ENCODE data around the gene PRKG1. TPM values are rescaled to one million over a fixed set of nuclear protein-coding genes. Genes with fewer than 3 reads are reported as not detected.

Gene PRKG1
- total and polyA plus RNA-seq, 2 donors (not counting 1 experiment from before 2014, with no cell fraction given) = 45.8 to 71.8 TPM

DNA sequence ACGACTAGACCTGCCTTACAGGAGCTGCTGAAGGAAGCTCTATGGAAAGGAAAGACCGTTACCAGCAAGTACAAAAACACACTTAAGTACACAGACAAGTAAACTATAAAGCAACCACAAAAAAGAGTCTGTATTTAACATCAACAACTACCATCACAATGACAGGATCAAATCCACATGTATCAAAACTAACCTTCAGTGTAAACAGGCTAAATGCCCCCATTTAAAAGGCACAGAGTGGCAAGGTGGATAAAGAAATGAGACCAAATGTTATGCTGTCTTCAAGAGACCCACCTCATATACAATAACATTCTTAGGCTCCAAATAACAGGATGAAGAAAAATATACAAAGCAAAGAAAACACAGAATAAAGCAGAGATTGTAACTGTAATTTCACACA, 932.8 kb downstream of the PRKG1 start:
- Histone ChIP-seq H2AFZ (ENCODE audit: low read length) (no peak overlapping the region), H3K9ac (ENCODE audit: insufficient read depth, low read length) (no peak overlapping the region)

DNA sequence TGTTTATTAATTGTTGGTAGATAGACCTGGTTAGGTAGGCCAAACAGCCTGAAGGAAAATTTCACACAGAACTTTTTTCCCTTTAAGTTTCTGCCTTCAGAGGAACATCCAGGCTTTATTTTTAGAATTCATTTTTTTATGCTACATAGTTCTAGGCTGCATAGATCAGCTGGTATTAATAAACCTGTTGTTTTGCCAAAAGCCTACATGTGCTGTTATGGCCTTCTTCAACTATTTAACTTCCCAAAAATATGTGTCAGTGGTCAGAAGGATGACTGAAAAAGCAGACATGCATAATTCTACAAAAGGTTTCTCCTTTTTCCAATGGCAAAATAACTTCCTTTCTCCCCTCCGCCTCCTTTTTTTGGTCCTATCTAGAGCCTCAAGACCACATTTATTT, 936.8 kb downstream of the PRKG1 start:
- no peaks in the 10 kb centered on the region for H3K9me3 ChIP-seq (ENCODE audit: control insufficient read depth, insufficient read depth, low read depth, low read length)
- no peak overlapping the region for H3K4me2 ChIP-seq (ENCODE audit: extremely low read depth, insufficient read depth, low read length)
- TF ChIP-seq, protein P1, sequence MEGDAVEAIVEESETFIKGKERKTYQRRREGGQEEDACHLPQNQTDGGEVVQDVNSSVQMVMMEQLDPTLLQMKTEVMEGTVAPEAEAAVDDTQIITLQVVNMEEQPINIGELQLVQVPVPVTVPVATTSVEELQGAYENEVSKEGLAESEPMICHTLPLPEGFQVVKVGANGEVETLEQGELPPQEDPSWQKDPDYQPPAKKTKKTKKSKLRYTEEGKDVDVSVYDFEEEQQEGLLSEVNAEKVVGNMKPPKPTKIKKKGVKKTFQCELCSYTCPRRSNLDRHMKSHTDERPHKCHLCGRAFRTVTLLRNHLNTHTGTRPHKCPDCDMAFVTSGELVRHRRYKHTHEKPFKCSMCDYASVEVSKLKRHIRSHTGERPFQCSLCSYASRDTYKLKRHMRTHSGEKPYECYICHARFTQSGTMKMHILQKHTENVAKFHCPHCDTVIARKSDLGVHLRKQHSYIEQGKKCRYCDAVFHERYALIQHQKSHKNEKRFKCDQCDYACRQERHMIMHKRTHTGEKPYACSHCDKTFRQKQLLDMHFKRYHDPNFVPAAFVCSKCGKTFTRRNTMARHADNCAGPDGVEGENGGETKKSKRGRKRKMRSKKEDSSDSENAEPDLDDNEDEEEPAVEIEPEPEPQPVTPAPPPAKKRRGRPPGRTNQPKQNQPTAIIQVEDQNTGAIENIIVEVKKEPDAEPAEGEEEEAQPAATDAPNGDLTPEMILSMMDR (conservative IDR thresholded peaks at IDR 0.05 in 1 of 2, IDR thresholded peaks at IDR 0.05 in 1 of 2; ENCODE audit: low read depth in 1 of 2, low read length in 2 of 2) = no peak
- TF ChIP-seq EZH2 (IDR thresholded peaks at IDR 0.05; ENCODE audit: low read length, missing control alignments) = no peak
- no peak overlapping the region for H3K9ac ChIP-seq (ENCODE audit: insufficient read depth, low read length)
- H3K79me2 ChIP-seq (ENCODE audit: control insufficient read depth, insufficient read depth, low read length) = no peaks in the 10 kb centered on the region
- H3K27me3 ChIP-seq (ENCODE audit: control insufficient read depth, insufficient read depth, low read length) = no peaks in the 10 kb centered on the region
- no peaks in the 10 kb centered on the region for H4K20me1 ChIP-seq (ENCODE audit: control insufficient read depth, extremely low read depth, insufficient read depth, low read length)
- H3K4me3 ChIP-seq (replicated peaks in 1 of 4; ENCODE audit: control extremely low read depth in 1 of 4, insufficient read depth in 1 of 4, low read depth in 3 of 4, low read length in 4 of 4) = no peak overlapping the region
- H3K4me1 ChIP-seq (ENCODE audit: control insufficient read depth, extremely low read depth, insufficient read depth, low read length) = no peaks in the 10 kb centered on the region
- DNase-seq (ENCODE audit: low read depth in 2 of 2) = no peak
- no peak overlapping the region for H3K27ac ChIP-seq (ENCODE audit: insufficient read depth, low read length)
- no peaks in the 10 kb centered on the region for H3K36me3 ChIP-seq (ENCODE audit: control insufficient read depth, insufficient read depth, low read length)
- no peak overlapping the region for H2AFZ ChIP-seq (ENCODE audit: low read length)

More for the DNA sequence above, 932.8 kb downstream of the PRKG1 start:
- Histone ChIP-seq H3K4me2 (ENCODE audit: extremely low read depth, insufficient read depth, low read length) (no peak overlapping the region), H3K9me3 (ENCODE audit: control insufficient read depth, insufficient read depth, low read depth, low read length) (no peaks in the 10 kb centered on the region), H3K27ac (ENCODE audit: insufficient read depth, low read length) (no peak overlapping the region), H4K20me1 (ENCODE audit: control insufficient read depth, extremely low read depth, insufficient read depth, low read length) (no peaks in the 10 kb centered on the region), H3K79me2 (ENCODE audit: control insufficient read depth, insufficient read depth, low read length) (no peaks in the 10 kb centered on the region), H3K36me3 (ENCODE audit: control insufficient read depth, insufficient read depth, low read length) (no peaks in the 10 kb centered on the region), H3K27me3 (ENCODE audit: control insufficient read depth, insufficient read depth, low read length) (no peaks in the 10 kb centered on the region), H3K4me3 (replicated peaks in 1 of 4; ENCODE audit: control extremely low read depth in 1 of 4, insufficient read depth in 1 of 4, low read depth in 3 of 4, low read length in 4 of 4) (no peak overlapping the region), H3K4me1 (ENCODE audit: control insufficient read depth, extremely low read depth, insufficient read depth, low read length) (no peaks in the 10 kb centered on the region)
- TF ChIP-seq EZH2 (IDR thresholded peaks at IDR 0.05; ENCODE audit: low read length, missing control alignments) = no peak
- TF ChIP-seq, protein P1 (conservative IDR thresholded peaks at IDR 0.05 in 1 of 2, IDR thresholded peaks at IDR 0.05 in 1 of 2; ENCODE audit: low read depth in 1 of 2, low read length in 2 of 2) = no peak
- DNase-seq (ENCODE audit: low read depth in 2 of 2) = no peak

DNA sequence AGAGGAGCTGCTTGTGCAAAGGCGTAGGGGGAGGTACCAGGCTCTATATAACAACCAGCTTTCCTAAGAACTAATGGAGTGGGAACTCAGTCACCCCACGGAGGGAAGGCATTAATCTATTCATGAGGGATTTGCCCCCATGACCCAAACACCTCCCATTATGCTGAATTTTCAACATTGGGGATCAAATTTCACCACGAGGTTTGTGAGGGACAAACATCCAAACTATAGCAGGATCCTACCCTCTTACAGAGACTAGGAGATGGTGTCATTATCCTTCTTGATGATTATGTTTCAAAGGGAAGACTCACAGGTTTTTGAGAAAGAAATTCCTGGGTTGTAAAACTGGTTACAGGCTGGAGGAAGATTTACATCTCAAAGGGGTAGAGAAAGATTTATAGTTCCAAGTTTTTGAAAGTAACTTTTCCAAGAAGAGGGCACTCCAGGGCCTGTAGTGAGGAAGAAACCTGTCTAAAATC, 944.8 kb downstream of the PRKG1 start:
- Histone ChIP-seq H3K27me3 (ENCODE audit: control insufficient read depth, insufficient read depth, low read length) (no peaks in the 10 kb centered on the region), H3K27ac (ENCODE audit: insufficient read depth, low read length) (no peak overlapping the region), H4K20me1 (ENCODE audit: control insufficient read depth, extremely low read depth, insufficient read depth, low read length) (no peaks in the 10 kb centered on the region), H3K4me3 (replicated peaks in 1 of 4; ENCODE audit: control extremely low read depth in 1 of 4, insufficient read depth in 1 of 4, low read depth in 3 of 4, low read length in 4 of 4) (no peak overlapping the region), H2AFZ (ENCODE audit: low read length) (no peak overlapping the region), H3K4me2 (ENCODE audit: extremely low read depth, insufficient read depth, low read length) (no peak overlapping the region), H3K4me1 (ENCODE audit: control insufficient read depth, extremely low read depth, insufficient read depth, low read length) (no peaks in the 10 kb centered on the region), H3K36me3 (ENCODE audit: control insufficient read depth, insufficient read depth, low read length) (no peaks in the 10 kb centered on the region), H3K79me2 (ENCODE audit: control insufficient read depth, insufficient read depth, low read length) (no peaks in the 10 kb centered on the region), H3K9ac (ENCODE audit: insufficient read depth, low read length) (no peak overlapping the region), H3K9me3 (ENCODE audit: control insufficient read depth, insufficient read depth, low read depth, low read length) (no peaks in the 10 kb centered on the region)
- no peak for DNase-seq (ENCODE audit: low read depth in 2 of 2)
- TF ChIP-seq, protein P1 (conservative IDR thresholded peaks at IDR 0.05 in 1 of 2, IDR thresholded peaks at IDR 0.05 in 1 of 2; ENCODE audit: low read depth in 1 of 2, low read length in 2 of 2) = no peak
- no peak for TF ChIP-seq EZH2 (IDR thresholded peaks at IDR 0.05; ENCODE audit: low read length, missing control alignments)
